Measurements from ENCODE around the gene YLPM1. TPM values are rescaled to one million over a fixed set of nuclear protein-coding genes. Genes with fewer than 3 reads are reported as not detected.

The YLPM1 gene
- polyA plus RNA-seq, 3 donors: 2.9 to 19.2 (median 6.2) TPM

GRCh38 chr14:74792249-74793039 lies 29.3 kb downstream of the YLPM1 start:
- H2AFZ ChIP-seq (ENCODE audit: insufficient read depth, low read depth, low read length, poor library complexity, severe bottlenecking): no peak overlapping the region
- H3K36me3 Mint-ChIP-seq: peaks cover 31 to 52% of the 10 kb centered on the region in 2 donors
- H3K4me3 Mint-ChIP-seq: no peak overlapping the region
- TF ChIP-seq CTCF (IDR thresholded peaks at IDR 0.05): no peak
- no peak overlapping the region for H3K4me3 ChIP-seq (replicated peaks in 1 of 3; ENCODE audit: low read depth in 2 of 3, low read length in 3 of 3)
- intact Hi-C loops (cut with micrococcal nuclease): no loop called here
- peak overlapping the region in 1 of 7 donors; percentile 21 for H3K27ac Mint-ChIP-seq
- no peak overlapping the region for H3K9ac ChIP-seq (ENCODE audit: insufficient read depth, low read length, poor library complexity, severe bottlenecking)
- no peak overlapping the region for H3K27ac ChIP-seq (ENCODE audit: low read depth in 1 of 2, low read length in 2 of 2)
- H3K27me3 ChIP-seq (ENCODE audit: control insufficient read depth in 2 of 2, insufficient read depth in 2 of 2, low read length in 2 of 2): no peaks in the 10 kb centered on the region
- no peaks in the 10 kb centered on the region for H3K9me3 Mint-ChIP-seq
- no peak overlapping the region for H3K4me2 ChIP-seq (replicated peaks; ENCODE audit: extremely low read depth, low read length, poor library complexity, severe bottlenecking)
- no peaks in the 10 kb centered on the region for H3K4me1 ChIP-seq (ENCODE audit: control insufficient read depth in 1 of 2, insufficient read depth in 2 of 2, low read length in 2 of 2)
- 0% methylated on average over 1 of the region's 7 CpGs for WGBS (ENCODE audit: insufficient coverage)
- peaks cover 15% of the 10 kb centered on the region for H4K20me1 ChIP-seq (ENCODE audit: insufficient read depth, low read length)
- peaks cover 30 to 66% of the 10 kb centered on the region in 2 donors for H3K36me3 ChIP-seq (replicated peaks in 1 of 2; ENCODE audit: control insufficient read depth in 1 of 2, insufficient read depth in 2 of 2, low read length in 2 of 2)
- peaks cover 37% of the 10 kb centered on the region for H3K79me2 ChIP-seq (ENCODE audit: insufficient read depth, low read length)
- H3K4me1 Mint-ChIP-seq: peaks cover 16% of the 10 kb centered on the region
- no peaks in the 10 kb centered on the region for H3K9me3 ChIP-seq (replicated peaks in 1 of 2; ENCODE audit: control insufficient read depth in 1 of 2, insufficient read depth in 1 of 2, low read length in 2 of 2)
- peaks cover 0 to 3% (median 0%) of the 10 kb centered on the region in 3 donors for H3K27me3 Mint-ChIP-seq (ENCODE audit: low read depth in 3 of 3)
- no peak for DNase-seq

GRCh38 chr14:74793506-74794155 lies 30.5 kb downstream of the YLPM1 start:
- Histone ChIP-seq H3K4me2 (replicated peaks; ENCODE audit: extremely low read depth, low read length, poor library complexity, severe bottlenecking) (no peak overlapping the region), H3K4me1 (ENCODE audit: control insufficient read depth in 1 of 2, insufficient read depth in 2 of 2, low read length in 2 of 2) (no peaks in the 10 kb centered on the region), H4K20me1 (ENCODE audit: insufficient read depth, low read length) (peaks cover 23% of the 10 kb centered on the region), H2AFZ (ENCODE audit: insufficient read depth, low read depth, low read length, poor library complexity, severe bottlenecking) (no peak overlapping the region), H3K4me3 (replicated peaks in 1 of 3; ENCODE audit: low read depth in 2 of 3, low read length in 3 of 3) (no peak overlapping the region), H3K27me3 (ENCODE audit: control insufficient read depth in 2 of 2, insufficient read depth in 2 of 2, low read length in 2 of 2) (no peaks in the 10 kb centered on the region), H3K9me3 (replicated peaks in 1 of 2; ENCODE audit: control insufficient read depth in 1 of 2, insufficient read depth in 1 of 2, low read length in 2 of 2) (no peaks in the 10 kb centered on the region), H3K79me2 (ENCODE audit: insufficient read depth, low read length) (peaks cover 33% of the 10 kb centered on the region), H3K36me3 (replicated peaks in 1 of 2; ENCODE audit: control insufficient read depth in 1 of 2, insufficient read depth in 2 of 2, low read length in 2 of 2) (peaks cover 34 to 66% of the 10 kb centered on the region in 2 donors), H3K27ac (ENCODE audit: low read depth in 1 of 2, low read length in 2 of 2) (no peak overlapping the region), H3K9ac (ENCODE audit: insufficient read depth, low read length, poor library complexity, severe bottlenecking) (no peak overlapping the region)
- TF ChIP-seq CTCF (IDR thresholded peaks at IDR 0.05): peak; percentile 28
- WGBS (ENCODE audit: insufficient coverage): 100% methylated on average over 1 of the region's 3 CpGs
- Mint-ChIP-seq H3K36me3 (peaks cover 41 to 52% of the 10 kb centered on the region in 2 donors), H3K9me3 (no peaks in the 10 kb centered on the region), H3K4me3 (no peak overlapping the region), H3K27ac (peak overlapping the region in 1 of 7 donors; percentile 11), H3K27me3 (ENCODE audit: low read depth in 3 of 3) (peaks cover 0 to 3% (median 0%) of the 10 kb centered on the region in 3 donors), H3K4me1 (peaks cover 16% of the 10 kb centered on the region)
- DNase-seq: no peak
- intact Hi-C loops (cut with micrococcal nuclease): no loop called here
